HG02938 (cell line): ENCODE measurements around the gene RAD51D.
"Not testable (repeated sequence)": the region's sequence is repeated elsewhere in the genome, so short reads cannot be mapped to it uniquely, and the experiment has no call there.

Source experiments
- ATAC-seq: cut with Tn5 transposase; IDR thresholded peaks from one replicate; pipeline ENCODE4 v1.9.1; 2021; ENCODE audit warnings: mild to moderate bottlenecking, moderate library complexity; ENCODE audit not compliant: unreplicated experiment

The RAD51D gene

DNA sequence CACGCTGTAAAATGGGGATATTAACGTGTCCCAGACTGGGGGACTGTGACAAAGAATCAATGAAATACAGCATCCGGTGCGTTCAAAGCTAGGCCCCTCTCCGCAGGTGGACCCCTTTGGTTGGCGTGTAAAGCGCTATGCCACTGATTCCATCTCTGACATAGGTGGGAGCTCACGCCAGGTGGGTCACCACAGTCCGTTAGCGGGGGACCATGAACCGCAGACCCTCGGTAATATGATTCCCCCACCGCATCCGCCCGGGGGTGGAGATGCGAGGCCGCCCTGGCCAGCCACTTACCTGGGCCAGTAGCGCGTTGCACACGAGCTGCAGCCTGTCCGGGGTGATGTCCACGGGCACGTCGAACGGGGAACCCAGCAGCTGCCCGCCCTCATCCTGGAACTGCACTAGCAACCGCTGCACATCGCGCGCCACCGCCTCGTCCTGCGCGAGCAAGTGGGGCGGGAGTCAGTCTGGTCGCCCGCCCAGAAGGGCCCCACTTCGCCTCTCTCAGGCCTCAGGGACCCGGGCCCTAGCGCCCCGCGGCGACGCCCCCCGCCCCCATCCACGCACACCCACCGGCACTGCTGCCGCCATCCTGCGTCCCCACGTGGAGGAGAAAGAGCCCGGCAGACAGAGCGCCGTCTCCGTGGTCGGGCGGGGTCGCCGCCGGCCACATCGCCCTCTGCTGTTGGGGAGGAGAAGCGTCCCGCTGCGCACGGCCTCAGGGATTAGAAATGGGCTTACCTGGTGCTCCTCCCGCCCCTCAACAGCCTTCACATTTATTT is 22.2 kb upstream of the RAD51D start, which contains the start of gene NLE1:
Gene NLE1, minus strand, starts transcription at position 623 of the 786 bp plus-strand sequence. Its CDS starts 28 bp downstream, at position 595.
- ATAC-seq: peak; percentile 77

DNA sequence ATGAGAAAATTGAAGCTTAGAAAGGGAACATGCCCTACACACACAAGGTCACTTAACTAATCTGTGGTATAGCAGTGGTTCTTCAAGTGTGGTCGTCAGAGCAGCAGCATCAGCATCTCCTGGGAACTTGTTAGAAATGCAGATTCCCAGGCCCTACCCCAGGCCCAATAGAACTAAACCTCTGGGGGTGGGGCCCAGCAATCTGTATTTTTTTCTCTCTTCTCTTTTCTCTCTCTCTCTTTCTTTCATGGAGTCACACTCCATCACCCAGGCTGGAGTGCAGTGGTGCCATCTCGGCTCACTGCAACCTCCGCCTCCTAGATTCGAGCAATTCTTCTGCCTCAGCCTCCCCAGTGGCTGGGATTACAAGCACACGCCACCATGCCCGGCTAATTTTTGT is 18.6 kb upstream of the RAD51D start:
- no peak for ATAC-seq

DNA sequence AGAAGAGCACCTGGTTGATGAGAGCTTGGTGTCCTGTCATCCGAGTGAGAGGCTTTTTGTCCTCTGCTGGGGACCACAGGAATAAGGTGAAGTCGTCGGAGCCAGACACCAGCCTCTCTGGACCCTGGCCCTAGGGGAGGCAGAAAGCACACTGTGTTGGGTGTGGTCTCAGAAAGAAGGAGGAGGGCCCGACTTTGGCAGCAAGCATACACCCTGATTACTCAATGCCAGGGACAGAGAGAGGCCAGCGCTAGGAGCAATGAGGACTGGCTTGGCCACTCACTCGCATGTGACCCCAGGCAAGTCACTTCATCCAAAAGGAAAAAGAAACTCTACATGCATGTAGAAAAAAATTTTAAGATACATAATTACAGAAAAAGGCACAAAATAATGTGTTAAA is 15.7 kb upstream of the RAD51D start:
- no peak for ATAC-seq

DNA sequence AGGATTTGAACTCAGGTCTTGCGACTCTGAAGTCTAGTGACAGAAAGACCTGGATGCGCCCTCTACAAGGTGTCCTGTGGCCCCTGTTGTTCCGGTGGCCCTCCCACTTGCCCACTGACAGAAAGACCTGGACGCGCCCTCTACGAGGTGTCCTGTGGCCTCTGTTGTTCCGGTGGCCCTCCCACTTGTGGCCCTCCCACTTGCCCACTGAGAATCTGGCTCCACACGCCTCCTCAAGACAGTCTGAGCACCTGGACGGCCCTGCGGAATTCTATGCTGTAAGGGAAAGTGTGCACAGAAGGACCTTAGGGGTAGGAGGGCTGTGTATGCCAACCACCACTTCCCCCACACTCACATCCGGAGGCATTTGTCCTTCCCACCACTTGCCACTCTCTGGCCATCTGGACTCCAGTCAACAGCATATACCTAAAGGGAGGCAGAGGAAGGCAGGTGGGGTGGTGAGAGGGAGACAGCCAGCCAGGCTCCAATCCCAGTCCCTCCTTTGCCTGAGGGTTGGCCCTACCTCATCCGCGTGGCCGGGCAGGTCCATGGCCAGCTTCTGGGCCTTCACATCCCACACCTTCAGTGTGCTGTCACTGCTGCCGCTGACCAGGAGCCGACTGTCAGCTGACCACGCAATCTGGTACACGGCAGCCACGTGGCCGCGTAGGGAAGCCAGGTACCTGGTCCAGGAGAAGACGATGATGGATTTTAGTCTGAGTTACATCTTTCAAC is 13.3 kb upstream of the RAD51D start:
- ATAC-seq: no peak

DNA sequence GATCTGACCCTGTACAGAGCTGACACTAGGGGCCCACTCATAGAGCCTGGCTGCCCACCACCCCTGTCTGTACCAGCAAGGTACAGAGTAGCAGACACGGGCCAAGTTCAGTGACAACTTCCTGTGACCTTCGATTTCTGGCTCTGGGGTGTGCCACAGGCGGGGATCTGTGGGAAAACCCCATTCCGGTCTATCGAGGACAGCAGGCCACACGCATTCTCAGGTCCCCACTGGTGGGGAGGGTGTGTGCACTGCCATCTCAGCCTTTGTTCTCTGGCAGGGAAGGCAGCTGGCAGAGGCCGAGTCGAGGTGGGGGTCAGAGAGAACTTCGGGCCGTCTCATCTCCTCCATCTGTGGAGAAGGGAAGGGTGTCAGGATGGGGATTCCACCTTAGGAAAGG is 12.4 kb upstream of the RAD51D start:
- no peak for ATAC-seq

DNA sequence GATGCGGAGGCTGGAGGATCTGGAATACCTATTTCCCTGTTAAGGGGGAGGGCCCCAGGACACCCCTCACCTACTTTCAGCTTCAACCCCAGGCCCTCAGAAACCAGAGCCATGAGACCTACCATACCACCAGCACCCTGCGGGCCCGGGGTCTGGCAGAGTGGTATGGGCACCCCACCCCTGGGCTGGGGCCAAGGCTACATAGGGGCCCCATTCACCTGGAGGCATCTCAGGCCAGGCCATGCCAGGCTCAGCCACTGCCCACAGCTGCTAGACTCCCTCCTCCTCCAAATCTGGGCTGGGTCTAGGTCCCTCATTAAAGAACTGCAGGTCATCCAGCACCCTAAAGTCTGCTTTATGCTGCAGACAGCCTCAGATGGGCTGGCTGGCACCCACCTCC is 10.7 kb upstream of the RAD51D start:
- ATAC-seq: no peak

DNA sequence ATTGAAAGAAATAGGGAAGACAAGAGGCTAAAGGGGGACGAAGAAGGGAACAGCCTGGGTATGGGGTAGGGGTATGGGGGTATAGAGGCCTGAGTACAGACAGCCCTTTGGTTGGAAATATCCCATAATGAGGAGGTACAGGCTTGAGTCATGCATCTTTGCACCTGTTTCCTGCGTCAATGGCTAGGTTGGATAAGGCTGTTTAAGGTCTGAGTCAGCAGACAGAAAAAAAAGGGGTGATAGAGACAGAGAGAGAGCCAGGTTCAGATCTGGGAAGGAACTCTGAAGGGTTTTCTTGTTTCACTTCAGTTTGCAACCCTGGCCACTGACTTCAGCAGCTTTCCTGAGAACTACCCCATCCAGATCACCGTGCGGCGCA is 10.3 kb upstream of the RAD51D start:
- ATAC-seq: no peak

DNA sequence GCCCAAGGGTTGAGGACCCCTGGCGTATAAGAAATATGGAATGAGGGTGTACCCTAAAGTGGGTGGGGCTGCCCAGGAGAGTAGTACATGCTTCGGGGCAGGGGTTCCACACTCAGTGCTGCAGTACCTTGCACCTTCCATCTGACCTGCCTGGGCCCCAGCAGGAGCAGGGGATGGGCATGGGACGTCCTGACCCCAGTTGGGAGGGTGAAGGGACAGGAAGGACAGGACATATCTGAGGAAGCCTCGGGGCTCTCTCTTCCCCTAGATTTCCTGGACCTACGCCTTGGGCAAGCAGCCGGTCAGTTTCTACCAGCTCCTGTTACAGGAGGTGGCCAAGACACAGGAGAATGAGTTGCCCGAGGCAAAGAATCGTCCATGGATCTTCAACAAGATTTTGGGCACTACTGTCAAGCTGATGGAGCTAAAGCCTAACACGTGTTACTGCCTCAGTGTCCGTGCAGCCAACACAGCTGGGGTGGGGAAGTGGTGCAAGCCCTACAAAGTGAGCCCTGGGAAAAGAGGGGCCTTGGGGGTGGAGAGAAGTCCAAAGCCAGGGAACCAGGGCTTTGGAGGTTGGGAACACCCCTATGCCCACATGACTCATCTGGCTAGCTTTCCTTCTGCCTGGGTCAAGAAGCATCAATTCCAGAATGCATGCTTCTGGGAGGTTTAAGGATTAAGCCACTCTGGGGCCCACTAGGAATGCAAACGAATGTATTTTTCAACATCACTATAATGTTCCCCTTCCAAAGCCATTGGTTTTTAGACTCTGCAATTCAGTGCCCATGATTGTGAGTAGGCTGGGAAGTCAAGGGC is 9.7 kb upstream of the RAD51D start:
- ATAC-seq: no peak

DNA sequence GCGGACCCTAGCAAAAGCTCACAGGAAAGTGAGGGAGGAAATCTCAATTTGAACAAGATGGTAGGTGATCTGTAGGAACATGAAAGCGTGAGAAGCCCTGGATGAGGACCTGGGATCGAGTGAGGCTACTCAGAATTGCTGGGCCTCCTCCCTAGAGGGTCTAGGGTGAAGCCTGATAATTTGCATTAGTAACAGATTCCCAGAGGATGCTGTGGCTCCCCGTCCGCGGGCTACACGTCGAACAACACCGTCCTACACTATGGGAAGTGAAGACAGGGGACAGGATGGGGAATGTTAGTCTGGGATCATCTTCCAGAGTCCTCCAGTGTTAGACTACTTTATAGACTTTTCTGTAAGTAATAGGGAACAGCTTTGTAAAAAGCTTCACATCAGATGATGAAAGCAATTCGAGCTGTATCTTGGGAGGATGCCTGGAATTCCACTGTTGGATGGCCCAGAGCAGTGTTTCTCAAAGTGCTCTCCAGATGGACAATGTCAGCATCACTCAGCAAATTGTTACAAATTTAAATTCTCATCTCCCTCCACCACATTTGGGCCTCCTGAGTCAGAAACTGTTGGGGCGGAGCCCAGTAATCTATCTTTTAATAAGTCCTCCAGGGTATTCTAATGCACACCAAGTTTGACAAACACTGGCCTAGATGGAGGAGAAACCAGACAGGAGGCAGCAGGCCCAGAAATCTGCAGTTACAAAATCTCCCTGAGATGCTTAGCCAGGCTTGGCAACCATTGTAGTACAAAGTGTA is 8.3 kb upstream of the RAD51D start:
- no peak for ATAC-seq

DNA sequence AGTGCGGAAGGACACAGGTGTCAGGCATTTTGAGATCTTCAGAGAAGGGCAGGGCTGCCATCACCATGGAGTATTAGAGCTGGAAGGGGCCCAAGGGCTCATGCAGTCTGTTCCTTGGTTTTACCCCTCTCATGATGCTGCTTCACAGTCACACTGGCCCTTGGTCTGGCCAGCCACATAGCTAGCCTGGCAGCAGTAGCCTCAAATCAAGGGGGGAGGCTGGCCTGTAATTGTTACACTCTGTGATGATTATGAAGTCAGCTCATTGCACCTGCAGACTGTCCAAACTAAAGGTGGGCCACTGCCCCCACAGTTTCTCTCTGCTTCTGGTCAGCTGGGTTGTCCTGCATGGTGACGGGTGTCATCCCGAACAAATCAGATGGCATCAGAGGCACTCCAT is 1.7 kb upstream of the RAD51D start, which contains the start of gene FNDC8:
Gene FNDC8, plus strand, starts transcription at position 301 of the 400 bp plus-strand sequence. Its CDS starts 79 bp downstream, at position 380.
- ATAC-seq: no peak

DNA sequence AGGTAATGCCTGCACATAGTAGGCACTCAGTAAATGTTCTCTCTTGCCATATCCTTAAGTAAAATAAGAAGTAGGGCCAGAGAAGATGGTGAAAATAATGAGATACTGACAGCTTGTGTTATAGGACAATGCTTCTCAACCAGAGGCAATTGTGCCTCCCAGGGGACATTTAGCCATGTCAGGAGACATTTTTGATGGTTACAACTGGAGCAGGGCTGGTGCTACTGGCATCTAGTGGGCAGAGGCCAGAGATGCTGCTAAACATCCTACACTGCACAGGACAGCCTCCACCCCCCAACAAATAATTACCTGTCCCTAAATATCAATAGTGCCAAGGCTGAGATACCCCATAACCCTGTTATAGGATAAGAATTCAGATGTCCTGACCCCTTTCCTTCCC is 1.7 kb downstream of the RAD51D start:
- ATAC-seq: no peak

DNA sequence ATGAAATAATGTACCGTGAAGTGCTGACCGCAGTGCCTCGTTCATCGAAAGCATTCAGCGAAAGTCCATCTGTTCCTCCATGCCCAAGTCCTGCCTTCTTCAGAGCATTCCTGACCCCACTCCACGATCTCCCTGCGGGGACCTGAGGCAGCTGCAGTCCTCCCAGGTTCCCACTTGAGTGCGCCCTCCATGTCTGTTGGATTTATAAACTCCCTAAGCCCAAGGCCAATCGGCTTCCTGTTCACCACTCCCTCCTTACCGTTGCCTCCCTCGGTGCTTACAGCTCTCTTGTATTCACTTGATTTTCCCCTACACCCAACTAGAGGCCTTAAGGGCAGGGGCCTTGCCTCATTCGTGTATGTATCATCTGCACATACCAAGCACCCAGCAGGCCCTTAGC is 2.8 kb downstream of the RAD51D start:
- ATAC-seq: no peak

DNA sequence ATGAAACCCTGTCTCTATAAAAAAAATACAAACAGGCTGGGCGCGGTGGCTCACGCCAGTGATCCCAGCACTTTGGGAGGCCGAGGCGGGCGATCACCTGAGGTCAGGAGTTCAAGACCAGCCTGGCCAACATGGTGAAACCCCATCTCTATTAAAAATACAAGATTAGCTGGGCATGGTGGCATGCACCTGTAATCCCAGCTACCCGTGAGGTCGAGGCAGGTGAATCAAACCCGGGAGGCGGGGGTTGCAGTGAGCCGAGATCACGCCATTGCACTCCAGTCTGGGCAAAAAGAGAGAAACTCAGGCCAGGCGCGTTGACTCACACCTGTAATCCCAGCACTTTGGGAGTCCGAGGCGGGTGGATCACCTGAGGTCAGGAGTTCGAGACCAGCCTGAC is 8.9 kb downstream of the RAD51D start:
- ATAC-seq: not testable (repeated sequence)

DNA sequence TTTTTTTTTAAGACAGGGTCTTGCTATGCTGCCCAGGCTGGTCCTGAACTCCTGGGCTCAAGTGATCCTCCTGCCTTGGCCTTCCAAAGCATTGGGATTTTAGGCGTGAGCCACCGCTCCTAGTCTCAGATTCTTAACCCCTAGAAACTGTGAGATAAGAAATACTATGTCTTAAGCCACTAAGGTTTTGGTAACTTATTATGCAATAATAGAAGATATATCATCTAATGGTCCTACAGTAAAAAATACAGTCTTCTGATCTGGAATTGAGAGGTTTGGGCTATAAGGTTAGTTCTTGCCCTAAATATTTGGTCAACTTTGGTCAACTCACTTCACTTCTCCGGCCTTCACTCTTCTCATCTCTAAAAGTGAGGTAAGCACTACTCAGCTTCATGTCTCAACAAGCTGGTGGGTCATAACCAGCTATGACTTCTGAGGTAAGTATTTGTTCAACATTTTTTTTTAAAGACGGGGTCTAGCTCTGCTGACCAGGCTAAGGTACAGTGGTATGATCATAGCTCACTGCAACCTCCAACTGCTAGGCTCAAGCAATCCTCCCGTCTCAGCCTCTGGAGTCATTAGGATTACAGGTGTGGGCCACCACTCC is 14.7 kb downstream of the RAD51D start:
- ATAC-seq: no peak

DNA sequence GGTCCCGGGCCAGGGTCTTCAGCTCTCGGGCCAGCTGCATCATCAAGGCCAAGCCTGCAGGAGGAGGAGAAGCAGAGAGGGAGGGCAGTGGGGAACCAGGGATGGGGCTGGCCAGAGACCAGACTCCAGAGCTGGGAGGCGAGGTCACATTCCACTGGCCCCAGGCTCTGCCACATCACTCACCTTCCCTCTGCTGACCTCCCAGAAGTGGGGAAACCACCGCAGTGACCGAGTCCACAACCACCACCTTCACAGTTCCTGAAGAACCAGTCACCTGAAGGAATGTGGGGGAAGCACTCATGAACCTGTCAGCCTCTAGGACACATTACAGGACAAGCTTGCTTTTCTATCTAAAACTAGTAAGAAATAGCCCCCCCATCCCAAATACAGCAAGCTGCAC is 16.4 kb downstream of the RAD51D start:
- no peak for ATAC-seq

DNA sequence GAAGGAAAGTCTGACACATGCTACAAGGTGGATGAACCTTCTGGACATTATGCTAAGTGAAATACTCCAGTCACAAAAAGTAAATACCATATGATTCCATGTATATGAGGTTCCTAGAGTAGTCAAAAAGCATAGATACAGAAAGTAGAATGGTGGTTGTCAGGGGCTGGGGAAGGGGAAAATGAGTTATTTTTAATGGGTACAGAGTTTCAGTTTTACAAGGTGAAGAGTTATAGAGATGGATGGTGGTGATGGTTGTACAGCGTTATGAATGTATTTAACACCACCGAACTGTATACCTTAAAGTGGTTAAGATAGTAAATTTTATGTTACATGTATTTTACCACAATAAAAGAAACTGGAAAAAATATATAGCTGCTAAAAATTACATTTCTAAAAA is 17.9 kb downstream of the RAD51D start:
- no peak for ATAC-seq

DNA sequence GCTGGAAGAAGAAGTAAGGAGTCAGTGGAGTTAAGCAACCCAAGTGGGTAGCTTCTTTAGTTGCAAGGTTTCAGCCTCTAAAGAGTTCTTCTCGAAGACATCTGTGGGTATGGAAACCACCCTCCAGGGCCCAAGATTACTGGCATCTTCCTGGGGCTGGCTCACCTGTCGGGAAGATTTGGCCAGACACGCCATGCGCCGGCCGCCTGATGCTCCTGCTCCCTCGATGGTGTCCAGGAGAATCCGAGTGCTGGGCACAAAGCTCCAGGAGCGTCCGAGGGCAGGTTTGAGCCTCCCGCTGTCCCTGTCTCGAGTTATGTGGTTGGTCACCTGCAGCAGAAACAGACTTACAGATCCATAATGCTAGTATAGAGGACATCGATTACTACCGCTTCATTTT is 18.6 kb downstream of the RAD51D start:
- ATAC-seq: no peak

DNA sequence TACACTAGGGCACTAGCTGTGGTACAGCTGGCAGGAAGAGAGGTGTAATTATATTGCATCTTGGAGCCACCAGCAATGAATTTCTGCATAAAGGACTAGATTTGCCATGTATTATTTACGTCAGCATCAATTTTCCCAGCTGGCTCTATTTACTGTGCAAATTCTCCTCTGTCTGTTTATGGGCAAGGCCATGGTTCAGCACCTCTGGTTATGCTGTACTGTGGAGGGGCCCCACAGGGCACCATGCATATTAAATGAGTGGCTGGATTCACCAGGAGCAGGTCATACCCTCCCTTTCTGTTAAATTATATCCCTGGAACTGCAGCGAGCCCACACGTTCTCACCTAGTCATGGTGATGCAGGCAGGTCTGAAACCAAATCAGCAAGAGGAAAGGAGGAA is 19.8 kb downstream of the RAD51D start:
- no peak for ATAC-seq

DNA sequence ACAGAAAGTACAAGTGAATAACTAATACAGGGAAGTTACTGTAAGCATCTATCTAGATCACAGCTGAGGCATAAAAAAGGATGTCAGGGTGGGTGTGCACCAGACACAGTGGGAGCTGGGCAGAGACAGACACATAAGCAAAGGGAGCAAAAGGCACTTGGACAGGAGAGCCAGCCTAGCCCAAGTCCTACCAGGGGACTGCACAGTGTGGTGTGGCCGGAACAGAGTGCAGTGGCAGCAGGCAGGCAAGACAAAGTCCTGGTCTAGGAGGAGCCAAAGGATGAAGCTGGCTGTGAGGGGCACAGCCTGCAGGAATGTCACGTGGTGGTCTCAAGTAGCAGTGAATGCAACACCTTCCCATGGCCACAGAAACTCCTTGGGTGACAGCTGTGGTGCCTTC is 21.9 kb downstream of the RAD51D start:
- no peak for ATAC-seq

DNA sequence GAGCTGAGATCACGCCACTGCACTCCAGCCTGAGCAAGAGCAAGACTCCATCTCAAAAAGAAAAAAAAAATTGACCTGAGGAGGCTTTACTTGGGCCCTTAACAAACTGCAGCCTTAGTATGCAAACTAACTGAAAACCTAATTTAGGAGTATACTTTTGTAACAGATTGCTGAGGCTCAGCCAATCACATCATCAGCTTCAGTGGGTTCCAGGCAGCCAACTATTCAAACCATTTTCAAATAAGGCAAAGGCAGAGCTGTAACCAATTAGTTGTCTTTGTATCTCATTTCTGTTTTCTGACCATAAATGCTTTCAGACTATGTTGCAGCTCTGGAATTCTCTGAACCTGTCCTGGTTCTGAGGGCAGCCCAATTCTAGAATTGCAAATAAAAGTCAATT is 23.9 kb downstream of the RAD51D start:
- no peak for ATAC-seq
